B cell (primary cell): ENCODE results near the gene ASCL5. TPM values are rescaled to one million over a fixed set of nuclear protein-coding genes. Genes with fewer than 3 reads are reported as not detected.

Source experiments
- ATAC-seq: fragments of 200-7000 bp; cut with Tn5 transposase; one replicate; pipeline ENCODE4 v1.10.0; 2021; ENCODE audit warnings: low read depth, mild to moderate bottlenecking, moderate number of reproducible peaks, moderate library complexity
- CTCF ChIA-PET: fragments of 350-600 bp; sonication (Branson Sonifier 250); formaldehyde crosslinking; loops from one replicate; lab custom pipeline; 2021; ENCODE audit warnings: antibody characterized with exemption, inconsistent platforms; lab: Charles Lee
- POLR2A ChIA-PET: fragments of 350-600 bp; sonication (Branson Sonifier 250); formaldehyde crosslinking; loops from one replicate; lab custom pipeline; 2021; ENCODE audit warnings: antibody characterized with exemption; lab: Charles Lee
- DNase-seq: peaks from one replicate; pipeline ENCODE4 v3.0.0; 2013
- H2AFZ ChIP-seq: 2 replicates; pipeline ENCODE4 v1.6.1; 2012; ENCODE audit warnings: mild to moderate bottlenecking, low read depth, low read length; ENCODE audit not compliant: insufficient read depth, poor library complexity, severe bottlenecking
- H3K27ac ChIP-seq, 2 donors: 1 replicate in 1 of 2; 2 replicates in 1 of 2; pipeline ENCODE4 v1.5.1; 2012 to 2013; ENCODE audit warnings: low read length in 2 of 2, mild to moderate bottlenecking in 2 of 2, moderate library complexity in 1 of 2
- H3K27me3 ChIP-seq, 4 experiments: fragments of 200-600 bp in 1 of 4; sonication (generic) in 1 of 4; replicated peaks in 1 of 4; 1 replicate in 2 of 4; 2 replicates in 2 of 4; pipeline versions ENCODE4 v1.6.1 to v1.7.0; 2013 to 2016; ENCODE audit warnings: low read length in 3 of 4, mild to moderate bottlenecking in 2 of 4, mixed read lengths in 1 of 4, moderate library complexity in 1 of 4; ENCODE audit not compliant: insufficient read depth in 4 of 4, control insufficient read depth in 3 of 4; ENCODE audit errors: control extremely low read depth in 1 of 4
- H3K36me3 ChIP-seq, 2 experiments: replicated peaks in 1 of 2; 1 replicate in 1 of 2; 2 replicates in 1 of 2; pipeline versions ENCODE4 v1.6.1 to v1.7.1; 2013; ENCODE audit warnings: low read length in 1 of 2; ENCODE audit not compliant: insufficient read depth in 2 of 2, control insufficient read depth in 1 of 2; ENCODE audit errors: control extremely low read depth in 1 of 2, extremely low read depth in 1 of 2
- H3K4me1 ChIP-seq, 2 donors: fragments of 200-600 bp in 1 of 2; sonication (generic) in 1 of 2; 1 replicate in 1 of 2; 2 replicates in 1 of 2; pipeline versions ENCODE4 v1.5.1 to v1.6.1; 2013 to 2017; ENCODE audit warnings: low read length in 2 of 2; ENCODE audit not compliant: control insufficient read depth in 2 of 2, insufficient read depth in 2 of 2
- H3K4me2 ChIP-seq: replicated peaks from 2 replicates; pipeline ENCODE3; 2012; ENCODE audit warnings: mild to moderate bottlenecking, low read depth, low read length; ENCODE audit not compliant: poor library complexity, severe bottlenecking
- H3K4me3 ChIP-seq, 5 experiments: fragments of 200-600 bp in 1 of 5; sonication (generic) in 1 of 5; 1 replicate in 3 of 5; 2 replicates in 2 of 5; pipeline versions ENCODE4 v1.5.1 to v1.7.0; 2011 to 2016; ENCODE audit warnings: low read length in 4 of 5, mild to moderate bottlenecking in 4 of 5, low read depth in 2 of 5, control low read depth in 1 of 5, moderate library complexity in 1 of 5; ENCODE audit not compliant: insufficient read depth in 1 of 5; ENCODE audit errors: control extremely low read depth in 1 of 5, extremely low read depth in 1 of 5
- H3K79me2 ChIP-seq: fragments of 200-600 bp; sonication (generic); one replicate; pipeline ENCODE4 v1.6.0; 2016; ENCODE audit warnings: low read length; ENCODE audit not compliant: control insufficient read depth, insufficient read depth
- H3K9ac ChIP-seq: fragments of 200-600 bp; sonication (generic); 2 replicates; pipeline ENCODE4 v1.6.1; 2017; ENCODE audit warnings: mild to moderate bottlenecking, low read length, moderate library complexity
- H3K9me3 ChIP-seq, 3 donors: one replicate each; pipeline versions ENCODE4 v1.6.1 to v1.7.1; 2013; ENCODE audit warnings: low read length in 2 of 3; ENCODE audit not compliant: control insufficient read depth in 2 of 3, insufficient read depth in 1 of 3; ENCODE audit errors: control extremely low read depth in 1 of 3
- H4K20me1 ChIP-seq: 2 replicates; pipeline ENCODE4 v1.6.0; 2012; ENCODE audit warnings: mild to moderate bottlenecking, low read length; ENCODE audit not compliant: insufficient read depth, control insufficient read depth, poor library complexity, severe bottlenecking
- H3K27ac Mint-ChIP-seq: one replicate; pipeline ENCODE4 v1.8.0; 2021; ENCODE audit warnings: mixed read lengths
- H3K27me3 Mint-ChIP-seq: one replicate; pipeline ENCODE4 v1.8.0; 2021; ENCODE audit warnings: mixed read lengths
- H3K4me1 Mint-ChIP-seq: one replicate; pipeline ENCODE4 v1.8.0; 2021; ENCODE audit warnings: mixed read lengths
- H3K4me3 Mint-ChIP-seq: one replicate; pipeline ENCODE4 v1.8.0; 2021; ENCODE audit warnings: mixed read lengths
- H3K9me3 Mint-ChIP-seq: one replicate; pipeline ENCODE4 v1.8.0; 2022; ENCODE audit warnings: mixed read lengths; ENCODE audit not compliant: insufficient read depth
- CTCF ChIP-seq: fragments of 200-600 bp; IDR thresholded peaks from one replicate; pipeline ENCODE4 v1.8.0; 2022; ENCODE audit warnings: antibody characterized with exemption, mild to moderate bottlenecking
- EZH2 ChIP-seq: IDR thresholded peaks from 2 replicates; pipeline ENCODE4 v1.6.1; 2012; ENCODE audit warnings: borderline replicate concordance, low read depth, mild to moderate bottlenecking, moderate library complexity, low read length; ENCODE audit not compliant: insufficient read depth, poor library complexity, severe bottlenecking
- WGBS: methylation state at CpG from one replicate; pipeline ENCODE4 v1.1.5; 2013; ENCODE audit warnings: missing lambda C conversion rate; ENCODE audit not compliant: insufficient coverage; 5-methylcytosine and 5-hydroxymethylcytosine counted together
- intact Hi-C: fragments of 100-400 bp; cut with micrococcal nuclease; formaldehyde crosslinking; loops from one replicate; pipeline ENCODE4 v1.10.0; 2022
- polyA plus RNA-seq: library from polyadenylated mRNA; depleted of rRNA; stranded (reverse); fragments of >200 nt; gene quantifications from 2 replicates; pipeline ENCODE4 v1.2.3, GENCODE V29; 2012
- total RNA-seq, 2 donors: library from RNA; stranded (reverse); fragments of 120-200 nt in 1 of 2; gene quantifications; 1 replicate in 1 of 2; 2 replicates in 1 of 2; pipeline versions ENCODE4 v1.2.3 to v1.2.4, GENCODE V29; 2013 to 2022

The ASCL5 gene
- total and polyA plus RNA-seq, 2 donors (not counting 1 experiment from before 2014, with no cell fraction given), result not detected

- TF ChIP-seq CTCF (no peak), EZH2 (no peak)
- H3K4me3 ChIP-seq, result peak overlapping the region in 4 of 5 experiments; percentile 43 to 80 (median 62)
- peak overlapping the region in 1 of 2 donors; percentile 20 for H3K27ac ChIP-seq
- peaks cover 13% of the 10 kb centered on the region for H3K27me3 Mint-ChIP-seq
- H3K9me3 ChIP-seq, result no peaks in the 10 kb centered on the region
- DNase-seq (peak; percentile 77), ATAC-seq (peak; percentile 99)
- H3K4me1 Mint-ChIP-seq, result peaks cover 16% of the 10 kb centered on the region
- peak overlapping the region; percentile 90 for H3K4me3 Mint-ChIP-seq
- peak overlapping the region; percentile 93 for H2AFZ ChIP-seq
- 18% methylated on average over 20 of the region's 26 CpGs for WGBS
- peak overlapping the region; percentile 70 for H3K9ac ChIP-seq
- CTCF ChIA-PET, result interaction anchor here (0.5 to 1.9 kb wide), 7 partner anchors 15 to 548 kb away, joined by 3 to 6 read pairs (median 4); partner anchors contain the start of gene TMEM9
- peaks cover 7 to 14% of the 10 kb centered on the region in 2 donors for H3K4me1 ChIP-seq
- POLR2A ChIA-PET, result interaction anchor here (0.6 kb wide), 1 partner anchor 1496 kb away, joined by 7 read pairs; no protein-coding TSS in a partner anchor
- peaks cover 0 to 22% (median 0%) of the 10 kb centered on the region in 4 experiments for H3K27me3 ChIP-seq
- no peaks in the 10 kb centered on the region for H4K20me1 ChIP-seq
- H3K9me3 Mint-ChIP-seq, result no peaks in the 10 kb centered on the region
- H3K4me2 ChIP-seq, result peak overlapping the region; percentile 90
- intact Hi-C loops, result loop anchor here (1.0 to 5.0 kb wide), 2 partner anchors 16 to 148 kb away; partner anchors contain the start of genes KIF21B and TMEM9
- H3K27ac Mint-ChIP-seq, result peak overlapping the region; percentile 77
- no peaks in the 10 kb centered on the region for H3K36me3 ChIP-seq
- no peaks in the 10 kb centered on the region for H3K79me2 ChIP-seq
Observed at GRCh38 chr1:201170533-201171062, 43.6 kb upstream of the ASCL5 start.

- ATAC-seq (no peak), DNase-seq (no peak)
- Histone ChIP-seq H4K20me1 (no peaks in the 10 kb centered on the region), H3K4me3 (peak overlapping the region in 2 of 5 experiments; percentile 43 to 61), H2AFZ (peak overlapping the region; percentile 93), H3K27ac (no peak overlapping the region), H3K9ac (no peak overlapping the region), H3K4me1 (peaks cover 7 to 14% of the 10 kb centered on the region in 2 donors), H3K36me3 (no peaks in the 10 kb centered on the region), H3K27me3 (peaks cover 0 to 22% (median 0%) of the 10 kb centered on the region in 4 experiments), H3K4me2 (peak overlapping the region; percentile 90), H3K9me3 (no peaks in the 10 kb centered on the region), H3K79me2 (no peaks in the 10 kb centered on the region)
- whole genome bisulfite sequencing, result 100% methylated on average over 1 of the region's 2 CpGs
- CTCF ChIA-PET, result interaction anchor here (1.4 to 1.9 kb wide), 4 partner anchors 11 to 21 kb away, joined by 5 to 6 read pairs (median 6); partner anchors contain the start of gene TMEM9
- no peak for TF ChIP-seq EZH2
- no peak for TF ChIP-seq CTCF
- Mint-ChIP-seq H3K27ac (peak overlapping the region; percentile 8), H3K4me1 (peaks cover 16% of the 10 kb centered on the region), H3K4me3 (peak overlapping the region; percentile 90), H3K27me3 (peaks cover 10% of the 10 kb centered on the region), H3K9me3 (no peaks in the 10 kb centered on the region)
- POLR2A ChIA-PET, result interaction anchor here (0.6 to 1.0 kb wide), 2 partner anchors 11 to 16 kb away, joined by 3 to 7 read pairs; partner anchors contain the start of gene TMEM9
- intact Hi-C loops, result loop anchor here (1.0 to 5.0 kb wide), 2 partner anchors 16 to 148 kb away; partner anchors contain the start of genes KIF21B and TMEM9
Observed at GRCh38 chr1:201169971-201170532, 43.1 kb upstream of the ASCL5 start.
